K562 (cell line): Measurements from ENCODE around the gene SLC25A15.

Source experiments
- BHLHE40 ChIP-seq: IDR thresholded peaks from 2 replicates; pipeline ENCODE4 v1.6.1; 2011; ENCODE audit warnings: low read length, improper control_type of control experiment
- ZNF644 ChIP-seq: fragments of 200-800 bp; sonication (Bioruptor generic); IDR thresholded peaks from 2 replicates; pipeline ENCODE4 v1.6.1; 2016; ENCODE audit warnings: low read depth, missing genetic modification characterization, missing compliant biosample characterization

- TF ChIP-seq BHLHE40 (no peak), ZNF644 (tag) (no peak)
These were observed 8.5 kb upstream of the SLC25A15 start for GRCh38 chr13:40780822-40781401.
